GM19324 (cell line): ENCODE measurements around the gene MTARC2.

Source experiments
- ATAC-seq: cut with Tn5 transposase; IDR thresholded peaks from one replicate; pipeline ENCODE4 v1.9.1; 2021; ENCODE audit warnings: mild to moderate bottlenecking, moderate library complexity; ENCODE audit not compliant: unreplicated experiment, low FRiP score

The MTARC2 gene

GRCh38 chr1:220767312-220768125, 19.4 kb downstream of the MTARC2 start:
- ATAC-seq: no peak

- no peak for ATAC-seq
Observed at GRCh38 chr1:220768126-220768601, 20.0 kb downstream of the MTARC2 start.

GRCh38 chr1:220769205-220769604, 21.1 kb downstream of the MTARC2 start:
- ATAC-seq: no peak

GRCh38 chr1:220770245-220770913, 22.3 kb downstream of the MTARC2 start:
- ATAC-seq: no peak

GRCh38 chr1:220772846-220773245, 24.7 kb downstream of the MTARC2 start:
- ATAC-seq: no peak

GRCh38 chr1:220775240-220775853, 27.2 kb downstream of the MTARC2 start:
- ATAC-seq: no peak

- no peak for ATAC-seq
Observed at GRCh38 chr1:220776254-220776653, 28.1 kb downstream of the MTARC2 start.

GRCh38 chr1:220776720-220777326, 28.7 kb downstream of the MTARC2 start:
- ATAC-seq: peak; percentile 50

- no peak for ATAC-seq
Observed at GRCh38 chr1:220783453-220783852, 35.3 kb downstream of the MTARC2 start.

GRCh38 chr1:220784751-220785150, 36.6 kb downstream of the MTARC2 start:
- no peak for ATAC-seq

- ATAC-seq: no peak
Observed at GRCh38 chr1:220785166-220786056, 37.3 kb downstream of the MTARC2 start.

GRCh38 chr1:220786057-220786336, 37.9 kb downstream of the MTARC2 start:
- no peak for ATAC-seq

GRCh38 chr1:220786337-220787068, 38.4 kb downstream of the MTARC2 start, which contains the start of gene MTARC1:
Gene MTARC1, plus strand, starts transcription at chr1:220786913. Its CDS starts 32 bp downstream, at chr1:220786945.
- peak; percentile 41 for ATAC-seq

- ATAC-seq: peak; percentile 28
Observed at GRCh38 chr1:220787069-220787619, 39.0 kb downstream of the MTARC2 start.

GRCh38 chr1:220788900-220789299, 40.8 kb downstream of the MTARC2 start:
- no peak for ATAC-seq

- no peak for ATAC-seq
Observed at GRCh38 chr1:220789532-220790147, 41.5 kb downstream of the MTARC2 start.

GRCh38 chr1:220791285-220791684, 43.2 kb downstream of the MTARC2 start:
- no peak for ATAC-seq

GRCh38 chr1:220791956-220792355, 43.8 kb downstream of the MTARC2 start:
- ATAC-seq: no peak

- ATAC-seq: no peak
Observed at GRCh38 chr1:220796530-220796929, 48.4 kb downstream of the MTARC2 start.
